Skeletal muscle satellite cell (primary cell): Measurements from ENCODE around the gene CHST3. TPM values are rescaled to one million over a fixed set of nuclear protein-coding genes. Genes with fewer than 3 reads are reported as not detected.
"Not testable (repeated sequence)": the region's sequence is repeated elsewhere in the genome, so short reads cannot be mapped to it uniquely, and the experiment has no call there.

ENCODE experiments used
- H3K27me3 ChIP-seq: 2 replicates; pipeline ENCODE4 v1.7.0; 2013; ENCODE audit warnings: low read length; ENCODE audit not compliant: control insufficient read depth, insufficient read depth
- H3K36me3 ChIP-seq: 2 replicates; pipeline ENCODE4 v1.7.0; 2013; ENCODE audit warnings: mild to moderate bottlenecking, control low read depth, low read length; ENCODE audit not compliant: insufficient read depth
- H3K4me1 ChIP-seq: 2 replicates; pipeline ENCODE4 v1.7.0; 2013; ENCODE audit warnings: low read length; ENCODE audit not compliant: control insufficient read depth, insufficient read depth
- H3K4me2 ChIP-seq: 2 replicates; pipeline ENCODE4 v1.7.0; 2013; ENCODE audit warnings: mild to moderate bottlenecking, low read length
- H3K4me3 ChIP-seq: 2 replicates; pipeline ENCODE4 v1.7.0; 2013; ENCODE audit warnings: low read length
- H3K9ac ChIP-seq: 2 replicates; pipeline ENCODE4 v1.7.0; 2013; ENCODE audit warnings: mild to moderate bottlenecking, low read depth, low read length, moderate library complexity
- H3K9me3 ChIP-seq: replicated peaks from 2 replicates; pipeline ENCODE4 v1.7.0; 2013; ENCODE audit warnings: mild to moderate bottlenecking, control low read depth, low read length
- total RNA-seq: library from RNA; depleted of rRNA; stranded (reverse); fragments of >200 nt; gene quantifications from 2 replicates; pipeline ENCODE4 v1.2.3, GENCODE V29; 2012; rRNA removed

CHST3 gene, protein sequence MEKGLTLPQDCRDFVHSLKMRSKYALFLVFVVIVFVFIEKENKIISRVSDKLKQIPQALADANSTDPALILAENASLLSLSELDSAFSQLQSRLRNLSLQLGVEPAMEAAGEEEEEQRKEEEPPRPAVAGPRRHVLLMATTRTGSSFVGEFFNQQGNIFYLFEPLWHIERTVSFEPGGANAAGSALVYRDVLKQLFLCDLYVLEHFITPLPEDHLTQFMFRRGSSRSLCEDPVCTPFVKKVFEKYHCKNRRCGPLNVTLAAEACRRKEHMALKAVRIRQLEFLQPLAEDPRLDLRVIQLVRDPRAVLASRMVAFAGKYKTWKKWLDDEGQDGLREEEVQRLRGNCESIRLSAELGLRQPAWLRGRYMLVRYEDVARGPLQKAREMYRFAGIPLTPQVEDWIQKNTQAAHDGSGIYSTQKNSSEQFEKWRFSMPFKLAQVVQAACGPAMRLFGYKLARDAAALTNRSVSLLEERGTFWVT
- 19.3 and 25.3 TPM in 2 replicates for total RNA-seq

DNA sequence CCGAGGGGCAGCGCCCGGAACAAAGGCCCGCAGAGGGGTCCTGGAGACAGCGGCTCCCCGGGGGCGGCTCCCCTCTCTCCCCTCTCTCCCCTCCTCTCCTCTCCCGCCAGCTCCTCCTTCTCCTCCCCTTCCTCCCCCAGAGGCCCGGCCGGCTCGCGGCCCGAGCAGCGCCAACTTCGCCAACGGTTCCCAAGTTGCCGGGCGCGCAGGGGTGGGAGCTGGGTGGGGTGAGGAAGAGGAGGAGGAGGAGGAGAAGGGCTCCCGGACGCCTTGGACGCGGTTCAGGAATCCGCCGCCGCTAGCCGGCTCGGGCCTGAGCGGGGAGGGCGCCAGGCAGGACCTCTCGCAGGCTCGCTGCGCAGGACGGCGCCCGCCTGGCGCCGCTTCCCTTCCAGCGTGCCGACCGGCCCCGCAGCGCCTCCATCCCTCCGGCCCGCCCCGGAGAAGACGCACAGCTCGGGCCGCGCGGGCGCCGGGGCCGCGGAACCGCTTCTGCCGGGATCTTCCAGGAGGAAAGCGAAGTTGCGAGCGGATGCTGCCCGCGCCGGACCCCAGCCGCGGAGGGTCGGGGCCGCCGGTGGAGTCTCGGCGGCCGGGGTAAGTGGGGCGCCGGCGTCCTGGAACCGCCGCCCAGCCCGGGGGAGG lies at the start of gene CHST3:
Gene CHST3, plus strand, starts transcription at position 298 of the 645 bp plus-strand sequence. CDS start 41,448 bp downstream, outside the sequence.
- Histone ChIP-seq H3K36me3 (peaks cover 5% of the 10 kb centered on the region), H3K4me3 (peak within 1 kb of the TSS; percentile 86), H3K4me1 (peaks cover 44% of the 10 kb centered on the region), H3K9me3 (no peaks in the 10 kb centered on the region), H3K4me2 (peak within 1 kb of the TSS; percentile 99), H3K27me3 (no peaks in the 10 kb centered on the region), H3K9ac (peak within 1 kb of the TSS; percentile 83)

DNA sequence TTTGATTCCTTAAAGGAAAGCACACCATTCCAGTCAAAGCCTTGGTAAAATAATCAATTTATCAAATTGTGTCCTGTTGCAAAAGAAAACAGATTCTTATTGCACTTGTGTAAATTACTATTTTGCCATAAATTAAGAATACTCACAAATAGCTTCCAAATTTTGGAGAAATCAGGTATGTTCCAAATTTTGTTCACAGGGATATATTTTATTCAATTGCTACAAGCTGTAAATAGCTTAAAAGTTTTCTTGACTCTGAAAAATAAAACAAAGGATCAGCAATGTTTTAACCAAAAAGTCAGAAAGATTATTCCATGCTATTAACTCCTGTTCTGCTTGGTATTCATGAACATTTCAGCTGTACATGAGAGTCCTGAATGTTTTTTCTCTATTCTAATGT lies 47.4 kb upstream of the CHST3 start:
- Histone ChIP-seq H3K9ac (no peak overlapping the region), H3K36me3 (no peaks in the 10 kb centered on the region), H3K9me3 (no peaks in the 10 kb centered on the region), H3K4me2 (no peak overlapping the region), H3K27me3 (peaks cover 12% of the 10 kb centered on the region), H3K4me1 (peaks cover 20% of the 10 kb centered on the region), H3K4me3 (no peak overlapping the region)

DNA sequence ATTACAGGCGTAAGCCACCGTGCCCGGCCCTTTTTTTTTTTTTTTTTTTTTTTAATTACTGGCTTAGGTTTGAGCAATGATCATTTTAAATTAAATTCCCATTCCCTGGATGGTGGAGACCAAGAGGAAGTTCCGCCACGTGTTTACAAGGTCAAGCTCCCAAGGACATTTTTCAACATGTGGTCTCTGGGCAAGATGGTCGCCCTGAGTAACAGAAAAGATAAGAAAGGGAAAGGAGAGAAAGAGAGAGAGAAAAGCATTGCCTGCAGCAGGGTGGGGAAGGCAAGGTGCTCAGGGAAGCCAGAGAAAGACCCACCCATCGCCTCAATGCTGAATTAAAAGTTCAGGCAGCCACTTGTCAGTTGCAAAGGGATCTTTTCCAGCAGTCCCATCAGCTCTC lies 45.2 kb upstream of the CHST3 start:
- H3K4me2 ChIP-seq: no peak overlapping the region
- H3K4me1 ChIP-seq: peaks cover 20% of the 10 kb centered on the region
- H3K36me3 ChIP-seq: no peaks in the 10 kb centered on the region
- H3K9ac ChIP-seq: no peak overlapping the region
- no peak overlapping the region for H3K4me3 ChIP-seq
- H3K27me3 ChIP-seq: peaks cover 11% of the 10 kb centered on the region
- H3K9me3 ChIP-seq: no peaks in the 10 kb centered on the region

- H3K36me3 ChIP-seq, H3K9me3 ChIP-seq, H3K4me3 ChIP-seq, H3K9ac ChIP-seq: not testable (repeated sequence)
- H3K4me1 ChIP-seq: peaks cover 20% of the 10 kb centered on the region
- H3K27me3 ChIP-seq: peaks cover 19% of the 10 kb centered on the region
- peak overlapping the region; percentile 70 for H3K4me2 ChIP-seq
These were observed 44.1 kb upstream of the CHST3 start for GRCh38 chr10:71919956-71920539.

GRCh38 chr10:71920540-71921323 lies 43.5 kb upstream of the CHST3 start:
- H3K9me3 ChIP-seq: no peaks in the 10 kb centered on the region
- H3K4me2 ChIP-seq: peak overlapping the region; percentile 70
- H3K4me1 ChIP-seq: peaks cover 20% of the 10 kb centered on the region
- H3K27me3 ChIP-seq: peaks cover 21% of the 10 kb centered on the region
- H3K36me3 ChIP-seq: no peaks in the 10 kb centered on the region
- H3K9ac ChIP-seq: no peak overlapping the region
- H3K4me3 ChIP-seq: no peak overlapping the region

DNA sequence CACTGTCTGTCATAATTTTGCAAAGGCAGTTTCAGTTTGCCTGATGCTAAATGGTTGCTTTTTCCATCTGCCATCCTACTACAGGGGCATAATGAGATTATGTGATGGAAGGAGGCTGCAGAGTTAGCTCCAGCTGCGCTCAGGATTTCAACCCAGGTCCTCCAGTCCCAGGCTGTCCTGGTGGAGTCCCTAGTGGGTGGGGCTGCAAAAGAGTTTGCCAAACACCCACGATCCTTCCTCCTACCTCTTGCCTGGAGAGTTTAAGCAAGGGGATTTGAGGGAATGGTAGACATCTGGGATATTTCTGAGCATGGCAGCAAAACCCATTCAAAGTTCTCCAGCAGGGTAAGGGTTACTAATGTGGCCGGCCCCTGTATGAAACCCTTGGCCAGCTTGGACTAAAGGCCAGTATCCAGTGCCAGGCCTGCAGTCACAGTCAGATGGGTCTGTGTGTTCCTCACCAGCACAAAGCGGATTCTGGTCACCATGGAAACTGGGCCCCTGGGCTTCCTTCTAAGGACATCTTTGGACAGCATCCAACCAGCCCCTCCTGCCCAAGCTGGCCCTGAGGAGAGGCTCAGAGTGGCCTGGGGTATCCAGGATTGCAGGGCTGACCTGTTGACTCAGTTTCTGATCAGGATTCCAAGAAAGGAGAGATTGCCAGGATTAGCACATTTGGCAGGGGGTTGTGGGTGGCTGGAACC lies 42.7 kb upstream of the CHST3 start:
- H3K4me2 ChIP-seq: peak overlapping the region; percentile 70

GRCh38 chr10:71923138-71923692 lies 41.0 kb upstream of the CHST3 start:
- Histone ChIP-seq H3K27me3 (peaks cover 29% of the 10 kb centered on the region), H3K9me3 (no peaks in the 10 kb centered on the region), H3K36me3 (no peaks in the 10 kb centered on the region), H3K4me3 (no peak overlapping the region), H3K4me1 (peaks cover 23% of the 10 kb centered on the region), H3K4me2 (no peak overlapping the region), H3K9ac (no peak overlapping the region)

More for the DNA sequence above, 42.7 kb upstream of the CHST3 start:
- Histone ChIP-seq H3K4me3 (no peak overlapping the region), H3K36me3 (no peaks in the 10 kb centered on the region), H3K9me3 (no peaks in the 10 kb centered on the region), H3K27me3 (peaks cover 21% of the 10 kb centered on the region), H3K9ac (no peak overlapping the region), H3K4me1 (peaks cover 20% of the 10 kb centered on the region)

DNA sequence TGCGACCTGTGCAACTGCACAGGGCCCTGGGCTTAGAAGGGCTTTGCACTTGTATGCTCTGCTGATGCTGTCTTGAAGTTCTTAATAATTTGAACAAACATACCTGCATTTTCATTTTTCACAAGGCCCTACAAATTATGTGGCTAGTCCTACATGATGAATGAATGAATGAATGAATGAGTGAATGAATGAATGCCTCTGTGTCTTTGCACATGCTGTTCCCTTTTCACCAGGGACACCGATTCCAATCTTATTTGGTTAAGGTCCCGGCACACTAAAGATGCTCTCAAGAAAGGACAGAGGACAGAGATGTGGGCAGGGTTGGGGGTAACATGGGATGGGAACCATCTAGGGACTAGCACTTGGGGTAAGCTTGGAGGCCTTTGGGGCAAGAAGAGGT lies 39.4 kb upstream of the CHST3 start:
- H3K4me3 ChIP-seq: no peak overlapping the region
- no peaks in the 10 kb centered on the region for H3K9me3 ChIP-seq
- H3K36me3 ChIP-seq: no peaks in the 10 kb centered on the region
- peaks cover 29% of the 10 kb centered on the region for H3K27me3 ChIP-seq
- H3K4me2 ChIP-seq: no peak overlapping the region
- H3K4me1 ChIP-seq: peaks cover 23% of the 10 kb centered on the region
- H3K9ac ChIP-seq: no peak overlapping the region

- Histone ChIP-seq H3K36me3 (no peaks in the 10 kb centered on the region), H3K9me3 (no peaks in the 10 kb centered on the region), H3K27me3 (peaks cover 41% of the 10 kb centered on the region), H3K4me2 (no peak overlapping the region), H3K4me3 (no peak overlapping the region), H3K9ac (no peak overlapping the region), H3K4me1 (peaks cover 3% of the 10 kb centered on the region)
These were observed 37.0 kb upstream of the CHST3 start for GRCh38 chr10:71927159-71927558.

DNA sequence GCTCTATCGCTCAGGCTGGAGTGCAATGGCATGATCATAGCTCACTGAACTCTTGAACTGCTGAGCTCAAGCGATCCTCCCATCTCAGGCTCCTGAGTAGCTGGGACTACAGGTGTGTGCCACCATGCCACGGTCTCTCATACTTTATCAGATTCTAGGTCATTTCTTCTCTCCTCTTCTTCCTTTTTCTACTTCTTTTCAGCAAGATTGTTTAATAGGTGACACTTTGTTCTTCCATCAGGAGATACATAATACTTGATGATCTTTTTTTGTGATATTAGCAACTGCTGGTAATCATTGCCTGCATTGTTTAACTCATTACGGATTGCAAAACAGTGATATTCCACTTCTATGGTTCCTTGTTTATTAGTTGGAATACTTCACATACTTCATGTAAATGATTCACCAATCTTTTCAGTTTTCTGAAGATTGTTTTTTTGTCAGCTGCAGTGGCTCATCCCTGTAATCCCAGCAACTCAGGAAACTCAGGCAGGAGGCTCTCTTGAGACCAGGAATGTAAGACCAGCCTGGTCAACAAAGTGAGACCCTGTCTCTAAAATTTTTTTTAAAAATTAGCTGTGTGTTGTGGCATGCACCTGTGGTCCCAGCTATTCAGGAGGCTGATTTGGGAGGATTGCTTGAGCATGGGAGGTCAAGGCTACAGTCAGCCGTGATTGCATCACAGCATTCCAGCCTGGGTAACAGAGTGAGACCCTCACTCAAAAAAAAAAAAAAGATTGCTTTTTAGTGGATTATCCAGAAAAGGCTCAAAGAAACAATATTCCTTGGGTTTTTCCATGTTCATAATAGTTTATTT lies 36.2 kb upstream of the CHST3 start:
- H3K9ac ChIP-seq: no peak overlapping the region
- no peaks in the 10 kb centered on the region for H3K9me3 ChIP-seq
- H3K36me3 ChIP-seq: no peaks in the 10 kb centered on the region
- peaks cover 3% of the 10 kb centered on the region for H3K4me1 ChIP-seq
- peaks cover 41% of the 10 kb centered on the region for H3K27me3 ChIP-seq
- no peak overlapping the region for H3K4me3 ChIP-seq
- no peak overlapping the region for H3K4me2 ChIP-seq
